Measurements from ENCODE around the gene TMEM204.

- TF ChIP-seq CTCF (IDR thresholded peaks at IDR 0.05) (no peak), POLR2A (IDR thresholded peaks at IDR 0.05; ENCODE audit: low read depth) (no peak)
Observed at GRCh38 chr16:1579214-1579613, 45.7 kb downstream of the TMEM204 start.
